Measurements from ENCODE around the gene ANKRD13A.

DNA sequence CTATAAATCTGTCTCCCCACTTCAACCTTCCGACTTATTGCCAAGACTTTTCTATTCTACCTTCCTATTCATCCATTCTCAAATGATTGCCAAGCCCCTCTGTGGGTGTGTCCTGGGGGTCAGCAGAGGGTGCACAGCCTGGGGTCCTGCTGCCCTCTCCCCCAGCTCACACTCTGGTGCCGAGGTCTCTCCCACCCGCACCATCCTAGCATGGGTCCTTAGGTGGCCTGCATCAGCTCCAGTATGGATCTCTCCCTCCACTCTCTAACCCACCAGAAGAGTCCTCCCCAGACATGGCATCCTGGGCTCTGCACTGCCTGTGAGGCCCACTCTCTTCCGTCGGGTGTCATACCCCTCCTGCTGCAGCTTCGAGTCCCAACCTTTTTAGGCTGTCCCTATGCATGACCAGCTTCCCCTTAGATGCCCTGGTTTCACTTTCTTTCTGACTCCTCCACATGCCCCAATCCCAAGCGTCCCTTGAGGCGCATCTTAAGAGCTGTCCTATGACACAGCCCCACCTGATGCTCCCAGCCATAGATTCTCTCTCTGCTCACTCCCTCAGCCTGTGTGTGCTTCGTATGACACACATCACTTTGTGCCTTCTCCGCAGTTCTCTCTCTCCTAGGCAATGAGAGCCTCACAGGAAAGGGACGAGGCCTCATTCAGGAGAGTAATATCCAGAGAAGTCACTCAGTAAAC lies 46.9 kb upstream of the ANKRD13A start:
- TF ChIP-seq, protein P1, sequence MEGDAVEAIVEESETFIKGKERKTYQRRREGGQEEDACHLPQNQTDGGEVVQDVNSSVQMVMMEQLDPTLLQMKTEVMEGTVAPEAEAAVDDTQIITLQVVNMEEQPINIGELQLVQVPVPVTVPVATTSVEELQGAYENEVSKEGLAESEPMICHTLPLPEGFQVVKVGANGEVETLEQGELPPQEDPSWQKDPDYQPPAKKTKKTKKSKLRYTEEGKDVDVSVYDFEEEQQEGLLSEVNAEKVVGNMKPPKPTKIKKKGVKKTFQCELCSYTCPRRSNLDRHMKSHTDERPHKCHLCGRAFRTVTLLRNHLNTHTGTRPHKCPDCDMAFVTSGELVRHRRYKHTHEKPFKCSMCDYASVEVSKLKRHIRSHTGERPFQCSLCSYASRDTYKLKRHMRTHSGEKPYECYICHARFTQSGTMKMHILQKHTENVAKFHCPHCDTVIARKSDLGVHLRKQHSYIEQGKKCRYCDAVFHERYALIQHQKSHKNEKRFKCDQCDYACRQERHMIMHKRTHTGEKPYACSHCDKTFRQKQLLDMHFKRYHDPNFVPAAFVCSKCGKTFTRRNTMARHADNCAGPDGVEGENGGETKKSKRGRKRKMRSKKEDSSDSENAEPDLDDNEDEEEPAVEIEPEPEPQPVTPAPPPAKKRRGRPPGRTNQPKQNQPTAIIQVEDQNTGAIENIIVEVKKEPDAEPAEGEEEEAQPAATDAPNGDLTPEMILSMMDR (IDR thresholded peaks at IDR 0.05), result no peak
- no peak for TF ChIP-seq POLR2A (IDR thresholded peaks at IDR 0.05)
